Measurements from ENCODE around the gene SOWAHC.

DNA sequence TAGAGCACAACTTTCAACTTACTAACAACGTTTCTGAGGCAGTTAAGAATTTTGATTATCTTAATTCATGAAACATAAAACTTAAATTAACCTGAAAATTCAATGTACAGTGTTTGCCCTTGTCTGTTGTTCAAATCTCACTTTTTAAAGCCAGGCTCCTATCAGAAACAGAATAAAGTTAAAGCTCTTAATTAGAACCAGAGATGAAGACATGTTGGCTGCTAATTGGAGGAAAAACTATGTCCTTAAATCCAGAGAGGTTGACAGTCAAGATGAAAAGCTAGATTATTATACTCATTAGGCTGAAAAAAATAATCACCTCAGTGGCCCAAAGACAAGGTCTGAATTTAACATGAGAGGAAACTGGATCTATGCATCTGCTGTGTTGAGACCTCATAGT, 52.3 kb downstream of the SOWAHC start:
- TF ChIP-seq EP300 (IDR thresholded peaks at IDR 0.05) (no peak), POLR2A (IDR thresholded peaks at IDR 0.05) (no peak)
